NCI-H1092 treated with DMSO at 0.1 percent for 48 hours (cell line): Measurements from ENCODE around the gene GLIS2.
"Not testable (repeated sequence)": the region's sequence is repeated elsewhere in the genome, so short reads cannot be mapped to it uniquely, and the experiment has no call there.

Experiments used
- DNase-seq: peaks from one replicate; lab custom pipeline; 2025; lab: John Stamatoyannopoulos, UW

GLIS2 gene

DNA sequence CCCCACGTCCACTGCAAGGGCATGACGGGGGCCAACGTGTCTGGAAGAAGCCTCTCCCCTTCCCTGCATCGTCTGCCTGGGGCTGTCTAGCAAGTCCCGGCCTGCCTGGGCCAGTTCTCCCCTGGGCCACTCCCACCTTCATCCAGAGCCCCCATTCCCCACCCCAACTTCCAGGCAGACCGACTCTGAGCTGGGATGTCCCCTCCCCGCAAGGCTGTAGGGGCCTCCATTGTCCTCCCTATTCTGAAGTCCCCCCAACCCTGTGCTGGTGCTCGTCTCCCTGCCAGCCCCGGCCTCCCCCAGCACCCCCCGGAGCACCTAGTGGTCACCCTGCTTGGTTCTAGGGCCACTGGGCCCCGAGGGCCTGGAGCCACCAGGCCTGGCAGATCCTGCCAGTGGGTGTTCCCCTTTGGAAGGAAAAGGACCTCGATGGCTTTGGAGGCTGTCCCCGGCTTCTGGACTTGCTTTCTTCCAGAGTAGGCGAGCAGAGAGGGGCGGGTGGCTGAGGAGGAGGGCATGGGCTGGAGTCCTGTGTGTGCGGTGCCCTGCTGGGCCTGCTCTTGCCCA is 4.8 kb downstream of the GLIS2 start:
- no peak for DNase-seq

DNA sequence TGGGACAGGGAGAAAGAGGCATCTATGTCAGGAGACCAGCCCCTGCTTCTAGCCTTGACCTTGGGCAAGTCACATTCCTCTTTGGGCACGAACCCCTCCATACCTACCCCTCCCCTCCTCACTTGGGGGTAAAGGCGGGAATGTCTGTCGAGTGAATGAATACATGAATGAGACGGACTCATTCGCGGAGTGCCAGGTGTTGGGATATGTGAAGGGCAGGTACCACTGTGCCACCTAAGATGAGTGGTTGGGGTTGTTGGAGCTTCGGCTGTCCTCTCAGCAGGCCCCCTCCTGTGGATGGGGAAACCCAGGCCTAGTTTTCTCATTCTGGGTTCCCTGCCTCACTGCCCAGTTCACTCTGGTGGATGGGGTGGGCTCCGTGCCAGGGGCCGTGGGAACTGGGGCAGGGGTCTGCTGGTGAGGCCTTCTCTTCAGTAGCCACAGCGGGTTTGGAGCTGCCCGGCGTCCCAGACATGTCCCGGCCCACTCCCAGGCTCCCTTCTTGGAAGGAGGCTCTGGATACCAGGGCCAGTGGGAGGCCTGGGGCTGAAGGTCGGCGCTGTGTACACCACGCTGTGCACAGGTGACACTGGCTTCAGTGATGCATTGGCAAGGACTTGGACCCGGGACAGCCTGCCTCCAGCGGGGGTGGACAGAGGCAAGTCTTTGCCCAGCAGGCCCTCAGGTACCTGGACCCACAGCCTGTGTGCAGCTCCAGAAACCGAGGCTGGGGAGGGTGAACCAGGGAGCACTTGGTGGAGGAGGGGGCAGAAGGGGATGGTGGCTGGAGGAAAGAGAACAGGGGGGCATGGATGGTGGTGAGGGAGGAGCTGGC is 5.6 kb downstream of the GLIS2 start:
- no peak for DNase-seq

GRCh38 chr16:4322121-4323052 is 6.5 kb downstream of the GLIS2 start:
- no peak for DNase-seq

GRCh38 chr16:4323071-4323844 is 7.4 kb downstream of the GLIS2 start:
- no peak for DNase-seq

DNA sequence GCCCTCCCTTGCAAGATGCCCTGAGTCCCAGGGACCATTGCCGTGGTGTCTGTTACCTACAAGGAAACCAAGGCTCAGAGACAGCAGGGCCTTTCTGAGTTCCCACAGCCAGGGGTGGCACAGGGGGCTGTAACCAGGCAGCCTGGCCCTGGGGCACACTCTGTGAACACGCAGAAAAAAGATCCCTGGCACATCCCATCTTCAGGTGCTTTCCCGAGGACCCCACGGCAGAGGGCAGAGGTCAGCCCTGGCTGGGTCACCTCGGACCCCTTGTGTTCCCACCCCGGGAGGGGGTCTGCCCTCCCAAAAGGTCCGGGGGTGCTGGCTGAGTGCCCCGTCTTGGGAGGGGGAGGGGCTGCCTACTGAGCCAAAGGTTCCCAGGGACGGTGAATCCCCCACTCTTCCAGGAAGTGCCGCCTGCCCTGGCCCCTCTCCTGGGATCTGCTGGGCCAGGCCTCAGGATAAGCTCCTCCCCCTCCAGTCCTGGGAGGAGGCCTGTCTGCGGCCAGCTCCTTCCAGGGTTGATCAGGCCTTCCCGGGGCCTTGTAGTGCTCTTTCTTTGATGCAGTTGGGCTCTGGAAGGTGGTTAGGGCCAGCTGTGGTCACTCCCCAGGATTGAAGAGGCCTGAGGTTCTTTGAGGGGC is 8.1 kb downstream of the GLIS2 start:
- no peak for DNase-seq

GRCh38 chr16:4324492-4325252 is 8.8 kb downstream of the GLIS2 start:
- no peak for DNase-seq

GRCh38 chr16:4325253-4325758 is 9.4 kb downstream of the GLIS2 start:
- DNase-seq: no peak

- no peak for DNase-seq
These were observed 11.6 kb downstream of the GLIS2 start for GRCh38 chr16:4327386-4328045.

DNA sequence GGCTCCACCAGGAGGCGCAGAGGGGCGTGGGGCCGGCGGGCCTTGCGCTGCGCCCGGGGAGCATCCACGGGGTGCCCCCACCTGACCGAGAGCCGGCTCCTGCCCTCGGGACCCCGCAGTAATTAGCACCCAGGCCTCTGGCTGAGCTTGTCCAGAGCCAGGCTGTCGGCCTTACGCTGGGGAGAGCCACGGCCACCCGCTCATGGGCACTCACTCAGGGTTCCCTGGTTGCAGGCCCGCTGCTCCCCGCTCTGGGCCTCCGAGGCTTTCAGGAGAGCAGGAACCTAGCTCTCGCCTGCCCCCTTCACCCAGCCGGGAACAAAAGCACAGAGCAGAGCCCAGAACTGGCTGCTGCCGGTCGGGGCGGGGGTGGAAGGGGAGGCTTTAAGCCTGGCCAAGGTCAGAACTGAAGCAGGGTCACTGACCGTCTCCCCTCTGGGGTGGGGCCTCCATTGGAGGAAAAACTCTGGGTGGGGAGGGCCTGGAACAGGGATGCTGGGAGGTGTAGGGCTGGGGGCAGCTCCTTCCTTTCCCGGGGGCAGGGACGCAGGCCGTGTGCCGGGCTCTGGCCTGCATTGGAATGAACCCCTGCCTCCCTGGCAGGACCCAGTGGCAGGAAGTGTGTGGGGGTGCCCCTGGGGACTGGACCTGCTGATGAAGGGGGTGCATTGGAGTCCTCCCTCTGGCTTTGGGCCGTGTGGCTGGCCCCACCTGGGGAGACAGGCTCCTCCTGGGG is 12.3 kb downstream of the GLIS2 start:
- DNase-seq: peak; percentile 62

DNA sequence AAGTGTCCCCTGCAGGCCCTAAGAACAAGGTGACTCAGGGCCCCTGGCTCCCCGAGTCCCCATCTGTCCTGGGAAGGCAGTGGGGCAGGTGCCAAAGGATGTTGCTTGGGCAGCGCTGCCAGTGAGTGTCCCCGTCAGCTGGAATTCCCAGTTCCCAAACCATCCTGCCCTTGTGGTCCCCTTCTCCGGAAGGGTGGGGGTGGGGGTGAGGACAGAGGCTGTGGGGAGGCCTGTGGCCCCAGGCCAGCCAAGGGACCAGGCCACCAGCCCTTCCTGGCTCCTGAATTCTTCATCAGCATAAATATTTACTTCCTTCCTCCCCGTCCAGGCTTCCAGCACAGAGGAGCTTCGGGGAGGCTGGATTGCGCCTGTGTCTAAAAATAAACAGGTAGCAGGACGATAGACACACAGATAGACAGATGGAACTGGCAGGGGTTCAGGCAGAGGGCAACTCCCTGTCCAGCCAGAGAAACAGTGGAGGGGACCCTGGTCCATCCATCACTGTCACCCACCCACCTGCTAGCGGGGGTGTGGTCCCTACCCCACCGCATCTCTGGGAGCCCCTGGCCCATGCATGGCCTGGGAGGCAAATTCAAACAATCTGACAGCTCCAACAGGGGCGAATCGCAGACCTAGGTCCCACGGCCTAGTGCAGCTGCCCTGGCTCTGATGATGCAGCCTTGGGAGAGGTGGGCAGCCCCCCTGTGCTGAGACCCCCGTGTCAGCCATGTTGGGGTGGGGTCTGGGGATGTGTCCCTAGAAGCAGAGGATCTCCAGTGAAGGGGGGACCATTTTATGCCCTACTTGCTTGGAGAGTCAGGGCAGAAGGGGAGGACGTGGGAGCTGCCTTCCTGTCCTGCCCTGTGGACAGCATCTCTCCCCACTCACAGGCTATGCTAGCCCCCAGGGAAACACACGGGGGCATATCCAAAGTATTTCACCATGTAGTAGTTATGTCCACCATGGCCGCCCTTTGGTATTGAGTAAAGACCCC is 13.2 kb downstream of the GLIS2 start:
- no peak for DNase-seq

DNA sequence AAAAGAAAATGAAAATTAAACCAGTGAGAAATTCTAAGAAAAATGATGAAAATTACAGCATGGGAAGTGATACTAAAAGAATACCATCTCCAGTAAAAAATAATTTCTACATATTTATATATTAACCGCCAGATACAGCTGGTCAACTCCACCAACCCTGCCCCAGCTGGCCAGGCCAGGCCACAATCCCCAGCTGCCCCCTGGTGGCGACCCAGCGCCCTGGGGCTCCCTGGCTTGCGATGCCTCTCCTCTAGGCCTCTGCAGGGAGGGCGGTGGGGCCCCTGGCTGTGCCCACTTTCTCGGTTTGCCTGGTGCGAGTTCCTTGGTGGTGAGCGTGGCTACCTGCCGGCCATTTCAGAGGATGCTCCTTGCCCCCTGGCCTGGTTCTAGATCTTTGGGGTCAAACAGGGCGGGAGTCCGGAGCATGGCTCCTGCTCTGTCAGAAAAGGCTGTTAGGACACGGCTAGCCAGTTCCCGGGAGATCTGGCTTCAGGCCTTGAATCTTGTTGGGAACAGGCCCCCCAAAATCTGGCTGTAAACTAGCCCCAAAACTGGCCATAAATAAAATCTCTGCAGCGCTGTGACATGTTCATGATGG is 14.5 kb downstream of the GLIS2 start:
- peak; percentile 54 for DNase-seq

- DNase-seq: no peak
These were observed 16.2 kb downstream of the GLIS2 start for GRCh38 chr16:4332083-4332482.

DNA sequence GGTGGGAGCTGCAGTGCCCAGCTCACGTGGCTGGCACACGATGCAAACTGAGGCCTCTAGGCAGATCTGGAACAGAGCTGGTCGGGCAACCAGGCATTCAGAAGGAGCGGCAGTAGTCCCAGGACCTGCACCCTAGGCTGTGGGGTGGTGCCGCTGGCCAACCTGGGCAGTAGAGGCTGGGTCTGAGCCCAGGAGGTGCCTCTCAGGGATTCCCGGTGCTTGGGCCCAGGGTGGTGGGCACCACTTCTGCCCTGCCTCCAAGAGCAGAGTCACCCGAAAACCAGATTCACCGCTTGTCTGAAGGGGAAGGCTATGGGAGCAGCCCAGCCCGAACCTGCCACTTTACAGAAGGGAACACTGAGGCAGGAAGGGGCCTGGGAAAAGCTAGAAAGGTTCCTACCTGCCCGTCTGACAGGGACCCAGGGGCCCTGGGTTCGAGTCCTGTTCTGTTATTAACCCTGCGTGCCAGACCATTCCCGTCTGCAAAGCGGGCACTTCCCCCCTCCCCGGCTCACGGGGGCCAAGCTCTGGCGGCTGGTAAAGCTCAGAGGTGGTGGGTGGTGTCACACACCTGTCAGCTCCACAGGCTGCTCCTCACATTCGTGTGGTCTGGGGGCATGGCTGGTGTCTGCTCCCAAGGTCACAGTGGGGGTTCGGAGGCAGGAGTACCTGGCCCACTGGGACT is 16.9 kb downstream of the GLIS2 start:
- DNase-seq: no peak

GRCh38 chr16:4333308-4333638 is 17.4 kb downstream of the GLIS2 start:
- DNase-seq: no peak

DNA sequence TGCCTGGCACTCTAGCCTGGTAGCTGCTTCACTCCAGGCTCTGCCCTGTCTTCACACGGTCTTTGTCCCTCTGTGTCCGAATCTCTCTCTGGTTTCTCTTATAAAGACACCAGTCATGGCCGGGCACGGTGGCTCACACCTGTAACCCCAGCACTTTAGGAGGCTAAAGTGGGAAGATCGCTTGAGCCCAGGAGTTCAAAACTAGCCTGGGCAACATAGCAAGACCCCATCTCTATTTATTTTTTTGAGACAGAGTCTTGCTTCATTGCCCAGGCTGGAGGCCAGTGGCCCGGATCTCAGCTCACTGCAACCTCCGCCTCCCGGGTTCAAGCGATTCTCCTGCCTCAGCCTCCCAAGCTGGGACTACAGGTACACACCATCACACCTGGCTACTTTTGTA is 17.8 kb downstream of the GLIS2 start:
- not testable (repeated sequence) for DNase-seq

DNA sequence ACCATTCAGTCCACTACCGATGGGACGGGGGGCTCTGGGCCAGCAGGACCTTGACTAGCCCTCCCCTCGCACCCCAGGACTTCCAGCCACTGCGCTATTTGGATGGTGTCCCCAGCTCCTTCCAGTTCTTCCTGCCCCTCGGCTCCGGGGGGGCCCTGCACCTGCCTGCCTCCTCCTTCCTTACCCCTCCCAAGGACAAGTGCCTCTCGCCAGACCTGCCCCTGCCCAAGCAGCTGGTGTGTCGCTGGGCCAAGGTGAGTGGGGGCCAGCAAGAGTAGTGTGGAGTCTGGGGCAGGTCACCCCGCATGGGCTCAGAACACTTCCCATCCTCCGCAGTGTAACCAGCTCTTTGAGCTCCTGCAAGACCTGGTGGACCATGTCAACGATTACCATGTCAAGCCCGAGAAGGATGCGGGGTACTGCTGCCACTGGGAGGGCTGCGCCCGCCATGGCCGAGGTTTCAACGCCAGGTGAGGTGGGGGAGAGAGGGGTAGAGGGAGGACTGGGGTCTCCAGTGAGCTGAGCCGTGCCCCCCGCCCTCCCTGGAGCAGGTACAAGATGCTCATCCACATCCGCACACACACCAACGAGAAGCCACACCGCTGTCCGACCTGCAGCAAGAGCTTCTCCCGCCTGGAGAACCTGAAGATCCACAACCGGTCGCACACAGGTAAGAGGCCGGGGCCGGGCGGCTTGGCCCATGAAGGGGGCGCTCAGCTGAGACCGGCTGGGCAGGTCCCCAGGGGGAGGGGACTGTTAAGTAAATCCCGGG is 19.0 kb downstream of the GLIS2 start:
- no peak for DNase-seq
